ENCODE results near the gene KRT86.
"Not testable (repeated sequence)": the region's sequence is repeated elsewhere in the genome, so short reads cannot be mapped to it uniquely, and the experiment has no call there.

DNA sequence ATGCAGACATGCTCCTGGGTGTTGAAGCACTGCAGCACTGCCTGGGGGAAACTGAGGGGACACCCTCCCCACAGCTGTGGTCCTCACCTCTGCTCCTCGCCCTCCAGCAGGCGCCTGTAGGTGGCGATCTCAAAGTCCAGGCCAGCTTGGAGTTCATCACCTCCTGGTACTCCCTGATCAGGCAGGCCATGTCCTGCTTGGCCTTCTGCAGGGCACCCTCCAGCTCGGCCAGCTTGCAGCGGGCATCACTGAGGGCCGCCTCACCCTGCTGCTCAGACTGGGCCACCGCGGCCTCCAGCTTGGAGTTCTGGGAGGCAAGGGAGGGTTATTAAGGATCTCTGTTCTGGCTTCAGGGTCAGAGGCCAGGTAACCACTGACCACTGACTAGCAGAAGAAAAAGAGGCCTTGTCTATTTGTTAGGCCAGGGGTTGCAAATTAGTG is 22.2 kb upstream of the KRT86 start:
- TF ChIP-seq, protein P1, sequence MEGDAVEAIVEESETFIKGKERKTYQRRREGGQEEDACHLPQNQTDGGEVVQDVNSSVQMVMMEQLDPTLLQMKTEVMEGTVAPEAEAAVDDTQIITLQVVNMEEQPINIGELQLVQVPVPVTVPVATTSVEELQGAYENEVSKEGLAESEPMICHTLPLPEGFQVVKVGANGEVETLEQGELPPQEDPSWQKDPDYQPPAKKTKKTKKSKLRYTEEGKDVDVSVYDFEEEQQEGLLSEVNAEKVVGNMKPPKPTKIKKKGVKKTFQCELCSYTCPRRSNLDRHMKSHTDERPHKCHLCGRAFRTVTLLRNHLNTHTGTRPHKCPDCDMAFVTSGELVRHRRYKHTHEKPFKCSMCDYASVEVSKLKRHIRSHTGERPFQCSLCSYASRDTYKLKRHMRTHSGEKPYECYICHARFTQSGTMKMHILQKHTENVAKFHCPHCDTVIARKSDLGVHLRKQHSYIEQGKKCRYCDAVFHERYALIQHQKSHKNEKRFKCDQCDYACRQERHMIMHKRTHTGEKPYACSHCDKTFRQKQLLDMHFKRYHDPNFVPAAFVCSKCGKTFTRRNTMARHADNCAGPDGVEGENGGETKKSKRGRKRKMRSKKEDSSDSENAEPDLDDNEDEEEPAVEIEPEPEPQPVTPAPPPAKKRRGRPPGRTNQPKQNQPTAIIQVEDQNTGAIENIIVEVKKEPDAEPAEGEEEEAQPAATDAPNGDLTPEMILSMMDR (conservative IDR thresholded peaks at IDR 0.05 in 1 of 2, IDR thresholded peaks at IDR 0.05 in 1 of 2; ENCODE audit: low read depth in 1 of 2, low read length in 2 of 2), result not testable (repeated sequence)
- TF ChIP-seq EZH2 (IDR thresholded peaks at IDR 0.05; ENCODE audit: low read length, missing control alignments), result not testable (repeated sequence)
